Tibial nerve (tissue), 4 donors: ENCODE data around the gene CDON. TPM values are rescaled to one million over a fixed set of nuclear protein-coding genes. Genes with fewer than 3 reads are reported as not detected.

Experiments used
- DNase-seq, 2 donors: peaks; one replicate each; pipeline ENCODE4 v3.0.0-alpha.2; 2019; ENCODE audit warnings: low spot score in 2 of 2
- H3K27ac ChIP-seq, 4 donors: fragments of 200-600 bp; sonication (generic) in 3 of 4; one replicate each; pipeline ENCODE4 v1.5.1; 2017 to 2019; ENCODE audit warnings: mild to moderate bottlenecking in 1 of 4
- H3K27me3 ChIP-seq, 2 donors: fragments of 200-600 bp; sonication (generic) in 1 of 2; one replicate each; pipeline versions ENCODE4 v1.5.1 to v1.6.0; 2017 to 2019
- H3K36me3 ChIP-seq, 3 donors: fragments of 200-600 bp; sonication (generic); one replicate each; pipeline ENCODE4 v1.5.1; 2018 to 2019
- H3K4me1 ChIP-seq, 4 donors: fragments of 200-600 bp; sonication (generic) in 3 of 4; one replicate each; pipeline ENCODE4 v1.5.1; 2017 to 2019
- H3K4me3 ChIP-seq, 4 donors: fragments of 200-600 bp; sonication (generic) in 3 of 4; one replicate each; pipeline ENCODE4 v1.5.1; 2017 to 2019; ENCODE audit warnings: mild to moderate bottlenecking in 1 of 4, moderate library complexity in 1 of 4
- H3K9me3 ChIP-seq, 4 donors: fragments of 200-600 bp; sonication (generic) in 3 of 4; one replicate each; pipeline ENCODE4 v1.5.1; 2017 to 2019
- EP300 ChIP-seq, 2 donors: sonication (generic); formaldehyde crosslinking; IDR thresholded peaks; one replicate each; pipeline ENCODE4 v1.6.1; 2017; ENCODE audit warnings: antibody characterized with exemption in 2 of 2, mild to moderate bottlenecking in 1 of 2
- POLR2A ChIP-seq, 2 donors: fragments of 450-650 bp; IDR thresholded peaks; one replicate each; pipeline ENCODE4 v1.6.1; 2017; ENCODE audit warnings: antibody characterized with exemption in 2 of 2, mild to moderate bottlenecking in 2 of 2, moderate library complexity in 2 of 2
- WGBS, 2 donors: methylation state at CpG; one replicate each; pipeline ENCODE4 v1.1.5; 2018; 5-methylcytosine and 5-hydroxymethylcytosine counted together
- total RNA-seq, 4 donors: library from RNA; depleted of rRNA; stranded (reverse); fragments of >200 nt; gene quantifications; one replicate each; pipeline ENCODE4 v1.1.0, GENCODE V29; 2016
- TF ChIP-seq, protein P1 (sequence below), 5 experiments: fragments of 200-600 bp in 3 of 5; fragments of 450-650 bp in 2 of 5; sonication (generic) in 3 of 5; IDR thresholded peaks; one replicate each; pipeline ENCODE4 v1.5.1; 2016 to 2019; ENCODE audit warnings: antibody characterized with exemption in 5 of 5, mild to moderate bottlenecking in 3 of 5, moderate library complexity in 2 of 5

Gene CDON
- total RNA-seq, 4 donors from 2014 or later, result 14.4 to 25.9 (median 15.3) TPM

DNA sequence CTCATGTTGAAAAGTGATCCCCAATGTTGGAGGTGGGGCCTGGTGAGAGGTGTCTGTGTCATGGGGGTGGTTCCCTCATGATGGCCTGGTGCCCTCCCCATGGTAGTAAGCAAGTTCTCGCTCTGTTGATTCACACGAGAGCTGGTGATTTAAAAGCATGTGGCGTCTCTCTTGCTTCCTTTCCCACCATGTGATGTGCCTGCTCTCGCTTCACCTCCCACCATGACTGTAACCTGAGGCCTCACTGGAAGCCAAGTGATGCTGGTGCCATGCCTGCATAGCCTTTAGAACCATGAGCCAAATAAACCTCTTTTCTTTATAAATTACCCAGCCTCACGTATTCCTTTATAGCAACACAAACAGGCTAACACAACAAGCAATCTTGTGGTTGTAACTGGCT is 64.4 kb downstream of the CDON start:
- TF ChIP-seq POLR2A (IDR thresholded peaks at IDR 0.05), result no peak
- TF ChIP-seq EP300 (IDR thresholded peaks at IDR 0.05), result no peak
- TF ChIP-seq, protein P1, sequence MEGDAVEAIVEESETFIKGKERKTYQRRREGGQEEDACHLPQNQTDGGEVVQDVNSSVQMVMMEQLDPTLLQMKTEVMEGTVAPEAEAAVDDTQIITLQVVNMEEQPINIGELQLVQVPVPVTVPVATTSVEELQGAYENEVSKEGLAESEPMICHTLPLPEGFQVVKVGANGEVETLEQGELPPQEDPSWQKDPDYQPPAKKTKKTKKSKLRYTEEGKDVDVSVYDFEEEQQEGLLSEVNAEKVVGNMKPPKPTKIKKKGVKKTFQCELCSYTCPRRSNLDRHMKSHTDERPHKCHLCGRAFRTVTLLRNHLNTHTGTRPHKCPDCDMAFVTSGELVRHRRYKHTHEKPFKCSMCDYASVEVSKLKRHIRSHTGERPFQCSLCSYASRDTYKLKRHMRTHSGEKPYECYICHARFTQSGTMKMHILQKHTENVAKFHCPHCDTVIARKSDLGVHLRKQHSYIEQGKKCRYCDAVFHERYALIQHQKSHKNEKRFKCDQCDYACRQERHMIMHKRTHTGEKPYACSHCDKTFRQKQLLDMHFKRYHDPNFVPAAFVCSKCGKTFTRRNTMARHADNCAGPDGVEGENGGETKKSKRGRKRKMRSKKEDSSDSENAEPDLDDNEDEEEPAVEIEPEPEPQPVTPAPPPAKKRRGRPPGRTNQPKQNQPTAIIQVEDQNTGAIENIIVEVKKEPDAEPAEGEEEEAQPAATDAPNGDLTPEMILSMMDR (IDR thresholded peaks at IDR 0.05), result no peak
- H3K4me1 ChIP-seq, result no peaks in the 10 kb centered on the region
- no peak overlapping the region for H3K4me3 ChIP-seq
- DNase-seq, result no peak
- no peaks in the 10 kb centered on the region for H3K27me3 ChIP-seq
- 88 to 96% methylated on average over 5 of the region's 5 CpGs for WGBS, 2 donors
- no peak overlapping the region for H3K27ac ChIP-seq
- peaks cover 0 to 67% (median 0%) of the 10 kb centered on the region in 3 donors for H3K36me3 ChIP-seq
- H3K9me3 ChIP-seq, result no peaks in the 10 kb centered on the region

- Histone ChIP-seq H3K4me1 (peaks cover 0 to 2% (median 0%) of the 10 kb centered on the region in 4 donors), H3K4me3 (no peak overlapping the region), H3K36me3 (peaks cover 0 to 48% (median 0%) of the 10 kb centered on the region in 3 donors), H3K27me3 (no peaks in the 10 kb centered on the region), H3K27ac (no peak overlapping the region), H3K9me3 (no peaks in the 10 kb centered on the region)
- 62% methylated on average over 5 of the region's 5 CpGs for WGBS, 2 donors
- TF ChIP-seq, protein P1 (IDR thresholded peaks at IDR 0.05), result no peak
- TF ChIP-seq EP300 (IDR thresholded peaks at IDR 0.05) (no peak), POLR2A (IDR thresholded peaks at IDR 0.05) (no peak)
- no peak for DNase-seq
These were observed 67.4 kb downstream of the CDON start for GRCh38 chr11:125995313-125995712.

DNA sequence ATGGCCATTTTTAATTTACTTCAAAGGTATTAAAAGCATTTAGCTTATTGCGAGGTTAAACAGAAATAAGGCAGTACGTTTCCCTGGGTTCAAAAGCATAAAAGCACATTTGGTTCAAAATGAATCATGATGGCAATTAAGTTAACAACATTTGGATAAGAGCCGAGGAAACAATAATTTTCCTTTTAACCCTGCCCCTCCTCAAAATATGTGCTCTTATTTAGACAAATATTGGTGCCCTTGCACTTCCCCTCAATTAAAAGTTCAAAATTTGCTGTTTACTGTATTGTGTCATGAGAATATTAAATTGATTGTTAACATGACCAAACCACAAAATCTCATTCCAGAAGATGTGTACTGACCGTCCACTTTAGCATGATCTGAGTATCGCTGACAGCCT is 68.2 kb downstream of the CDON start:
- peaks cover 0 to 43% (median 0%) of the 10 kb centered on the region in 3 donors for H3K36me3 ChIP-seq
- 78 to 83% methylated on average over 5 of the region's 5 CpGs for WGBS, 2 donors
- no peak for TF ChIP-seq EP300 (IDR thresholded peaks at IDR 0.05)
- TF ChIP-seq, protein P1 (IDR thresholded peaks at IDR 0.05), result no peak
- no peak for TF ChIP-seq POLR2A (IDR thresholded peaks at IDR 0.05)

GRCh38 chr11:125992893-125993292 is 69.8 kb downstream of the CDON start:
- Histone ChIP-seq H3K36me3 (peaks cover 0 to 35% (median 0%) of the 10 kb centered on the region in 3 donors), H3K4me1 (peaks cover 0 to 8% (median 0%) of the 10 kb centered on the region in 4 donors), H3K27ac (no peak overlapping the region), H3K9me3 (no peaks in the 10 kb centered on the region), H3K27me3 (no peaks in the 10 kb centered on the region), H3K4me3 (no peak overlapping the region)
- DNase-seq, result no peak
- WGBS, 2 donors, result 83 to 96% methylated on average over 7 of the region's 7 CpGs
- no peak for TF ChIP-seq EP300 (IDR thresholded peaks at IDR 0.05)
- TF ChIP-seq, protein P1 (IDR thresholded peaks at IDR 0.05), result no peak
- no peak for TF ChIP-seq POLR2A (IDR thresholded peaks at IDR 0.05)

More for the DNA sequence above, 68.2 kb downstream of the CDON start:
- Histone ChIP-seq H3K27ac (no peak overlapping the region), H3K27me3 (no peaks in the 10 kb centered on the region), H3K4me1 (peaks cover 0 to 8% (median 0%) of the 10 kb centered on the region in 4 donors), H3K4me3 (no peak overlapping the region), H3K9me3 (no peaks in the 10 kb centered on the region)
- no peak for DNase-seq

GRCh38 chr11:125990244-125990643 is 72.4 kb downstream of the CDON start:
- H3K9me3 ChIP-seq, result no peaks in the 10 kb centered on the region
- H3K4me1 ChIP-seq, result peaks cover 0 to 8% (median 0%) of the 10 kb centered on the region in 4 donors
- H3K27ac ChIP-seq, result peak overlapping the region in 1 of 4 donors; percentile 47
- DNase-seq, result peak in 1 of 2 donors; percentile 78
- peaks cover 0 to 31% (median 0%) of the 10 kb centered on the region in 3 donors for H3K36me3 ChIP-seq
- 56% methylated on average over 3 of the region's 3 CpGs for WGBS, 2 donors
- H3K27me3 ChIP-seq, result no peaks in the 10 kb centered on the region
- no peak overlapping the region for H3K4me3 ChIP-seq
- TF ChIP-seq POLR2A (IDR thresholded peaks at IDR 0.05), result no peak
- TF ChIP-seq EP300 (IDR thresholded peaks at IDR 0.05), result no peak
- TF ChIP-seq, protein P1 (IDR thresholded peaks at IDR 0.05), result no peak
